HL-60 (cell line): ENCODE measurements around the gene FTH1.

Experiments
- DNase-seq, 2 experiments: peaks; one replicate each; pipeline ENCODE4 v3.0.0-alpha.2; 2010 to 2020; ENCODE audit warnings: low read depth in 1 of 2, low spot score in 1 of 2
- H3K27ac ChIP-seq: fragments of 250-450 bp; sonication (Bioruptor Pico); replicated peaks from 2 replicates; pipeline ENCODE4 v1.5.1; 2020; ENCODE audit warnings: mild to moderate bottlenecking, moderate library complexity
- H3K27me3 ChIP-seq: fragments of 250-450 bp; sonication (Bioruptor Pico); 2 replicates; pipeline ENCODE4 v1.5.1; 2021; ENCODE audit warnings: mild to moderate bottlenecking, moderate library complexity; ENCODE audit not compliant: insufficient read depth, poor library complexity, severe bottlenecking
- H3K4me3 ChIP-seq: replicated peaks from 2 replicates; pipeline ENCODE4 v1.5.1; 2011; ENCODE audit warnings: mild to moderate bottlenecking, control low read depth, low read length; ENCODE audit not compliant: insufficient read depth
- CTCF ChIP-seq: IDR thresholded peaks from one replicate; pipeline ENCODE4 v1.5.1; 2011; ENCODE audit warnings: low read length, control low read depth, inconsistent platforms; ENCODE audit not compliant: insufficient read depth
- GABPA ChIP-seq: IDR thresholded peaks from 2 replicates; pipeline ENCODE4 v1.6.1; 2012; ENCODE audit warnings: low read depth
- POLR2AphosphoS5 ChIP-seq: IDR thresholded peaks from 2 replicates; pipeline ENCODE4 v1.6.1; 2012; ENCODE audit warnings: low read depth
- REST ChIP-seq: IDR thresholded peaks from 2 replicates; pipeline ENCODE4 v1.6.1; 2012; ENCODE audit warnings: low read depth; ENCODE audit not compliant: insufficient replicate concordance
- SPI1 ChIP-seq: IDR thresholded peaks from 2 replicates; pipeline ENCODE4 v1.6.1; 2012; ENCODE audit warnings: low read depth, mild to moderate bottlenecking, borderline replicate concordance

Gene FTH1

GRCh38 chr11:61973476-61974162, 6.2 kb upstream of the FTH1 start:
- DNase-seq, result no peak
- Histone ChIP-seq H3K27me3 (no peaks in the 10 kb centered on the region), H3K27ac (no peak overlapping the region), H3K4me3 (no peak overlapping the region)
- TF ChIP-seq CTCF (no peak), REST (no peak), SPI1 (no peak), POLR2AphosphoS5 (no peak), GABPA (no peak)

GRCh38 chr11:61972672-61973475, 5.4 kb upstream of the FTH1 start:
- TF ChIP-seq REST (no peak), SPI1 (no peak), POLR2AphosphoS5 (no peak)
- Histone ChIP-seq H3K4me3 (no peak overlapping the region), H3K27me3 (no peaks in the 10 kb centered on the region), H3K27ac (peak overlapping the region; percentile 48)
- no peak for DNase-seq

GRCh38 chr11:61972112-61972671, 4.8 kb upstream of the FTH1 start:
- Histone ChIP-seq H3K4me3 (no peak overlapping the region), H3K27me3 (no peaks in the 10 kb centered on the region), H3K27ac (peak overlapping the region; percentile 48)
- TF ChIP-seq GABPA, result no peak
- no peak for TF ChIP-seq CTCF
- no peak for TF ChIP-seq POLR2AphosphoS5
- no peak for TF ChIP-seq REST
- no peak for TF ChIP-seq SPI1
- DNase-seq, result no peak
